DOHH2 (cell line): ENCODE data around the gene KLHL2.

Source experiments
- H3F3A ChIP-seq: fragments of 200-600 bp; sonication (generic), shearing (Covaris generic); 2 replicates; pipeline ENCODE4 v1.6.0; 2016; ENCODE audit warnings: antibody characterized with exemption, mild to moderate bottlenecking; ENCODE audit not compliant: control insufficient read depth, insufficient read depth
- H3K27ac ChIP-seq: fragments of 200-600 bp; sonication (generic); 2 replicates; pipeline ENCODE4 v1.5.1; 2014; ENCODE audit warnings: low read depth, mild to moderate bottlenecking, low read length, moderate library complexity
- H3K27me3 ChIP-seq: fragments of 200-600 bp; sonication (generic); 2 replicates; pipeline ENCODE4 v1.6.1; 2014; ENCODE audit warnings: mild to moderate bottlenecking, low read length, mixed read lengths; ENCODE audit not compliant: control insufficient read depth
- H3K36me3 ChIP-seq: fragments of 200-600 bp; sonication (generic); 2 replicates; pipeline ENCODE4 v1.6.1; 2014; ENCODE audit warnings: mild to moderate bottlenecking, low read length, moderate library complexity, mixed read lengths; ENCODE audit not compliant: control insufficient read depth
- H3K4me1 ChIP-seq: fragments of 200-600 bp; sonication (generic); 2 replicates; pipeline ENCODE4 v1.6.1; 2014; ENCODE audit warnings: mild to moderate bottlenecking, low read length, mixed read lengths; ENCODE audit not compliant: control insufficient read depth
- H3K4me2 ChIP-seq: fragments of 200-600 bp; sonication (generic); 2 replicates; pipeline ENCODE4 v1.6.0; 2014; ENCODE audit warnings: mild to moderate bottlenecking, low read length, moderate library complexity
- H3K4me3 ChIP-seq: fragments of 200-600 bp; sonication (generic); 2 replicates; pipeline ENCODE4 v1.5.1; 2014; ENCODE audit warnings: mild to moderate bottlenecking, low read length, mixed read lengths
- H3K79me2 ChIP-seq: fragments of 200-600 bp; sonication (generic); 2 replicates; pipeline ENCODE4 v1.6.1; 2014; ENCODE audit warnings: mild to moderate bottlenecking, low read length, mixed read lengths; ENCODE audit not compliant: control insufficient read depth
- H3K9me2 ChIP-seq: fragments of 200-600 bp; sonication (generic); replicated peaks from 2 replicates; pipeline ENCODE4 v1.6.1; 2014; ENCODE audit warnings: mild to moderate bottlenecking, low read length, mixed read lengths; ENCODE audit not compliant: control insufficient read depth
- H3K9me3 ChIP-seq: fragments of 200-600 bp; sonication (generic); 2 replicates; pipeline ENCODE4 v1.6.1; 2014; ENCODE audit warnings: antibody characterized with exemption, low read length, mixed read lengths; ENCODE audit not compliant: control insufficient read depth, insufficient read depth
- H4K20me1 ChIP-seq: fragments of 200-600 bp; sonication (generic); 2 replicates; pipeline ENCODE4 v1.6.0; 2014; ENCODE audit warnings: low read depth, mild to moderate bottlenecking, antibody characterized with exemption, low read length, moderate library complexity; ENCODE audit not compliant: control insufficient read depth, insufficient read depth
- CTCF ChIP-seq: fragments of 200-600 bp; sonication (generic); IDR thresholded peaks from one replicate; pipeline ENCODE4 v1.5.1; 2014; ENCODE audit warnings: antibody characterized with exemption, mild to moderate bottlenecking, low read depth, low read length; ENCODE audit not compliant: poor library complexity, severe bottlenecking
- EZH2phosphoT487 ChIP-seq: fragments of 200-600 bp; sonication (generic); IDR thresholded peaks from 2 replicates; pipeline ENCODE4 v1.6.1; 2017; ENCODE audit warnings: borderline replicate concordance, mild to moderate bottlenecking, antibody characterized with exemption, low read length, moderate library complexity, mixed read lengths

Gene KLHL2

GRCh38 chr4:165369522-165369921 lies 162.2 kb downstream of the KLHL2 start:
- no peaks in the 10 kb centered on the region for H3F3A ChIP-seq
- H3K79me2 ChIP-seq, result no peaks in the 10 kb centered on the region
- no peak overlapping the region for H3K27ac ChIP-seq
- H3K9me3 ChIP-seq, result no peaks in the 10 kb centered on the region
- no peaks in the 10 kb centered on the region for H3K4me1 ChIP-seq
- H3K9me2 ChIP-seq, result no peaks in the 10 kb centered on the region
- no peak overlapping the region for H3K4me3 ChIP-seq
- no peaks in the 10 kb centered on the region for H3K36me3 ChIP-seq
- H3K4me2 ChIP-seq, result no peak overlapping the region
- TF ChIP-seq EZH2phosphoT487, result no peak
- no peaks in the 10 kb centered on the region for H4K20me1 ChIP-seq
- H3K27me3 ChIP-seq, result peaks cover 3% of the 10 kb centered on the region; the same call in 1 of the 2 replicates

- no peak overlapping the region for H3K4me2 ChIP-seq
- no peaks in the 10 kb centered on the region for H3K4me1 ChIP-seq
- peaks cover 3% of the 10 kb centered on the region; the same call in 1 of the 2 replicates for H3K27me3 ChIP-seq
- H3K79me2 ChIP-seq, result no peaks in the 10 kb centered on the region
- no peaks in the 10 kb centered on the region for H4K20me1 ChIP-seq
- H3F3A ChIP-seq, result no peaks in the 10 kb centered on the region
- H3K36me3 ChIP-seq, result no peaks in the 10 kb centered on the region
- H3K9me2 ChIP-seq, result no peaks in the 10 kb centered on the region
- H3K27ac ChIP-seq, result no peak overlapping the region
- no peak for TF ChIP-seq CTCF
- TF ChIP-seq EZH2phosphoT487, result no peak
- no peaks in the 10 kb centered on the region for H3K9me3 ChIP-seq
- H3K4me3 ChIP-seq, result no peak overlapping the region
These were observed 163.2 kb downstream of the KLHL2 start for GRCh38 chr4:165370530-165370929.
